Measurements from ENCODE around the gene SLC38A1.

Gene SLC38A1

DNA sequence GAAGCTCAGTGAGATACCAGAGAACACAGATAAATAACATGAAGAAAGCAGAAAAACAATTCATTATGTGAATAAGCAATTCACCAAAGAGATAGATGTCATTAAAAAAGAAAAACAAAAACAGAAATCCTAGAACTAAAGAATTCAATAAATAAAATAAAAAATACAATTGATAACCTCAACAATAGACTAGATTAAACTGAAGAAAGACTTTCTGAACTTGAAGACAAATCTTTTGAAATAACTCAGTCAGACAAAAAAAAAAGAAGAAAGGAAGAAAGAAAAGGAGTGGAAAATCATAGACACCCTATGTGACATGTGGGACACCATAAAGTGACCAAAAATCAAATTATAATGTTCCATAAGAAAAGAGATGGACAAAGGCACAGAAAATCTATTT, 14.0 kb upstream of the SLC38A1 start:
- Histone ChIP-seq H3K9ac (ENCODE audit: low read depth, low read length) (no peak overlapping the region), H3K4me1 (ENCODE audit: control insufficient read depth, insufficient read depth, low read length) (no peaks in the 10 kb centered on the region), H3K27ac (ENCODE audit: low read depth, low read length) (no peak overlapping the region), H3K9me3 (ENCODE audit: control insufficient read depth, insufficient read depth, low read length) (peaks cover 16% of the 10 kb centered on the region), H3K4me3 (ENCODE audit: low read depth, low read length) (no peak overlapping the region), H3K36me3 (ENCODE audit: control insufficient read depth, insufficient read depth, low read length) (no peaks in the 10 kb centered on the region), H3K27me3 (ENCODE audit: control insufficient read depth, insufficient read depth, low read length) (no peaks in the 10 kb centered on the region)

DNA sequence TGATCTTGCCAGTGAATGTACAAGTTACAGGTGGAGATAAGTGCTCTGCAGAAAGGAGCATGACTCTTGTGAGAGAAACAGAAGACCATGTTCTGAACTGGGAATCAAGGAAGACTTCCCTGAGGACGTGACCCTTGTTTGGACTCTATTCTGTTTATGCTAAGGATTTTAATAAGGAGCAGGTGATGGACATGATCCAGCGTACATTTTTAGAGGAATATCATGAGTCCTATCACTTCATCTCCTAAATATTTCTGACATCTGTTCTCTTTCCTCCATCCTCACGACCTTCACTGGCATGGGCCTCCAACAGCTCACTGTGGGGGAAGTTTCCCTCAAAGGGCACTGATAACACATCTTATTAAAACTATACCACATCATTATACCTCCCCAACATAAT, 7.9 kb upstream of the SLC38A1 start:
- Histone ChIP-seq H3K27me3 (ENCODE audit: control insufficient read depth, insufficient read depth, low read length) (no peaks in the 10 kb centered on the region), H3K4me3 (ENCODE audit: low read depth, low read length) (no peak overlapping the region), H3K4me1 (ENCODE audit: control insufficient read depth, insufficient read depth, low read length) (peaks cover 3% of the 10 kb centered on the region; the same call in 1 of the 2 replicates), H3K9ac (ENCODE audit: low read depth, low read length) (no peak overlapping the region), H3K27ac (ENCODE audit: low read depth, low read length) (no peak overlapping the region), H3K9me3 (ENCODE audit: control insufficient read depth, insufficient read depth, low read length) (no peaks in the 10 kb centered on the region), H3K36me3 (ENCODE audit: control insufficient read depth, insufficient read depth, low read length) (no peaks in the 10 kb centered on the region)

DNA sequence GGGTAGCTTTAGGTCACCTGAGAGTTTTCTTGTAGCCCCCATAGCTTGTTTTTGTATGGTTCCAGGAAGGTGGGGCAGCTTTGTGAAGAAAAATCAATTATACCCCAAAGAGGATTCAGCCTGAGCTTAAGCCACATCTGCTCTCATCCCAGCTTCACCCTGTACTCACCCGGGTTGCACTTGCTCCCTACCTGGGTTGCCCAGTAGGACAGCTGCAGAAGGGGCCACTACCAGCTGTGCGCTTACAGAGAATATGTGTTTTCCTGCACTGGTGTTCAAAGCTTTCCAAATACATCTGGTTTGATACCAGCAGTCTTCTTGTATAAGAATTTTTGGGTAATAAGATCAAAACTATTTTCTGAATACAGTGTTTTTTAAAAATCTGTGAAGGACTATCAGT, 3.0 kb upstream of the SLC38A1 start:
- peaks cover 24% of the 10 kb centered on the region for H3K4me1 ChIP-seq (ENCODE audit: control insufficient read depth, insufficient read depth, low read length)
- H3K27me3 ChIP-seq (ENCODE audit: control insufficient read depth, insufficient read depth, low read length) = no peaks in the 10 kb centered on the region
- no peak overlapping the region for H3K4me3 ChIP-seq (ENCODE audit: low read depth, low read length)
- no peaks in the 10 kb centered on the region; the same call in 1 of the 2 replicates for H3K36me3 ChIP-seq (ENCODE audit: control insufficient read depth, insufficient read depth, low read length)
- H3K9ac ChIP-seq (ENCODE audit: low read depth, low read length) = no peak overlapping the region
- H3K27ac ChIP-seq (ENCODE audit: low read depth, low read length) = no peak overlapping the region
- H3K9me3 ChIP-seq (ENCODE audit: control insufficient read depth, insufficient read depth, low read length) = no peaks in the 10 kb centered on the region

DNA sequence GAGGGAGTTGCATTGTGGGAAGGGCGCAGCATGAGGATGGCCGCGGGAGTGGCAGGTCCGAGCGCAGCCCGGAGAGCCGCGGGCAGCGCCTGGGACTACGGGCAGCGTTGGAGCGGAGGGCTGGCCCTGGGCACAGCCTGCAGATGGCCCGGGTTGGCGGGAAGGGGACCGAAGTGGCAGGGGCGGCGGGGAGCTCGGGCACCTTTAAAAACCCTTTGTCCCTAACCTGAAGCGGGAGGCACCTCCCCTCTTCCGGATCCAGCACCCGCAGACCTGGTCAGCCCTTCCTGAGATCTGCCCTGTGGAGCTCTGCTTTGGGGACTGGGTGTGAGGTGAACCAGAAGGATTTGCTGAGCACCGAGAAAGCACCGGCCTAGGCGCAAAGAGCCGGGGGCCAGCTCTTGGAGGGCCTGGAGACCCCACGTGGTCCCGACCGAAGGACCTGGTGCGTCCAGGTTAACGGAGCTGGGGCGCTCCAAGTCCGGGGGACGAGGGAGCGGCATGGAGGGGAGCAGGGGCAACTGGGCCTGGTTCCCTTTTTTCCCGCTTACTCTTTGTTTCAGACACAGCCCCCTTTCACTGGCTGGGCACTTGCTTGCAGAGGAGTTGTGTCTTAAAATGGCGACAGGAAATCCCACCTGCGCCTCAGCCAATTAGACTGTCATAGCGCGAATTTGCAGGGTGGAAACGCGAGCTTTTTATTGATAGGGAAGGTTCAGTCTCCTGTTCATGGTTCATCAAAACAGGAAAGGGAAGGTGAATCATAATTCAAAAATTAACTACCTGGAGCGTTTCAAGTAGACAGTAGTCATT, 792 bp upstream of the SLC38A1 start:
- peak overlapping the region; percentile 81 for H3K4me3 ChIP-seq (ENCODE audit: low read depth, low read length)
- H3K27me3 ChIP-seq (ENCODE audit: control insufficient read depth, insufficient read depth, low read length) = no peaks in the 10 kb centered on the region
- H3K4me1 ChIP-seq (ENCODE audit: control insufficient read depth, insufficient read depth, low read length) = peaks cover 43% of the 10 kb centered on the region
- no peaks in the 10 kb centered on the region for H3K9me3 ChIP-seq (ENCODE audit: control insufficient read depth, insufficient read depth, low read length)
- H3K36me3 ChIP-seq (ENCODE audit: control insufficient read depth, insufficient read depth, low read length) = peaks cover 8% of the 10 kb centered on the region; the same call in 1 of the 2 replicates
- H3K9ac ChIP-seq (ENCODE audit: low read depth, low read length) = peak overlapping the region; percentile 95
- H3K27ac ChIP-seq (ENCODE audit: low read depth, low read length) = peak overlapping the region; percentile 93

DNA sequence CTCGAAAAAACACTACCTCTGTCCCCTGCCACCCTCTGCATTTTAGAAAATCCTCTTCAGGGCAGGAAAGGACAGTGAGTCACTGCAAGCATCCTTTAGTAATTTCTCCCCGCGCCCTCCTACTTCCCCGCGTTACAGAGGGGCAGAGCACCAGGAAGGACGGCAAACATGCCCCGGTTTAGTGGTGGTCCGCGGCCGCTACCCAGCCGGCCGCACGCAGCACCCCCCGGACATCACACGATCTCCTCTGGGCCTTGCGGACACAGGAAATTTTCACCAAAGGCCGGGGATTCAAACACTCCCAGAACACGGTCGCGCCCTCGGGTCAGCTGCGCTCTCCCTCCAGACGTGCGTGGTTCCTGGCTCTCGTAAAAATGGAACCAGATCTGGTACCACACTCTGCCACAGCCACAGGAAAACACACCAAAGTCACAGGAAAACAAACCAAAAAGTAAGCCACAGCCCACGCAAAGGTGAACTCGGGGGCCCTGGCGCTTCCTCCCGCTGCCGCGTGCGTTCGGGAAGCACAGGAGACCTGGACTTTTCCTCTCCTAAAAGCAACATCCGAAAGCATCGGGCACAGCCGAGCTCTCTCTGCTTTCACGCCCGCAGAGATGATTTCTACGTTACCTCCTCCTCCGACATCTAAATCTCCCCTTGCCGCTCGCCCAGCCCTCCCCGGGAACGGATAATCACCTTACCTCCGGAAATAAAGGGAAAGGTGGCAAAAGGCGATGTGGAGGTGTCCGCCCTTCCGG, 839 bp downstream of the SLC38A1 start:
- H3K27ac ChIP-seq (ENCODE audit: low read depth, low read length) = peak overlapping the region; percentile 93

DNA sequence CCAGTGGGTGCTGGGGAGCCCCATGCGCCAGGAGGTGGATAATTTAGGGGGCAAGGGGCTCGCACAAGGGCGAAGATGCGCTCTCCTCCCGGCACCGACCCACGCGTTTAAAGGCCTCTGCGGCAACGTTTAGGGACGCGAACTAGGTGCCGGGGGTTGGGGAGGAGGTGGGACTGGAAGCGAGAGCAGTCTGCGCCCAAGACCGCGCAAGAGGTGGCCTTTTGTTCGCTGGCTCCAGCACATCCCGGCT, 1.3 kb downstream of the SLC38A1 start:
- Histone ChIP-seq H3K36me3 (ENCODE audit: control insufficient read depth, insufficient read depth, low read length) (peaks cover 8% of the 10 kb centered on the region; the same call in 1 of the 2 replicates), H3K9me3 (ENCODE audit: control insufficient read depth, insufficient read depth, low read length) (no peaks in the 10 kb centered on the region), H3K4me3 (ENCODE audit: low read depth, low read length) (peak overlapping the region; percentile 81), H3K9ac (ENCODE audit: low read depth, low read length) (peak overlapping the region; percentile 95), H3K27me3 (ENCODE audit: control insufficient read depth, insufficient read depth, low read length) (no peaks in the 10 kb centered on the region), H3K27ac (ENCODE audit: low read depth, low read length) (peak overlapping the region; percentile 93), H3K4me1 (ENCODE audit: control insufficient read depth, insufficient read depth, low read length) (peaks cover 63% of the 10 kb centered on the region)

More for the DNA sequence above, 839 bp downstream of the SLC38A1 start:
- Histone ChIP-seq H3K27me3 (ENCODE audit: control insufficient read depth, insufficient read depth, low read length) (no peaks in the 10 kb centered on the region), H3K4me3 (ENCODE audit: low read depth, low read length) (peak overlapping the region; percentile 81), H3K4me1 (ENCODE audit: control insufficient read depth, insufficient read depth, low read length) (peaks cover 58% of the 10 kb centered on the region), H3K36me3 (ENCODE audit: control insufficient read depth, insufficient read depth, low read length) (peaks cover 8% of the 10 kb centered on the region; the same call in 1 of the 2 replicates), H3K9ac (ENCODE audit: low read depth, low read length) (peak overlapping the region; percentile 95), H3K9me3 (ENCODE audit: control insufficient read depth, insufficient read depth, low read length) (no peaks in the 10 kb centered on the region)

DNA sequence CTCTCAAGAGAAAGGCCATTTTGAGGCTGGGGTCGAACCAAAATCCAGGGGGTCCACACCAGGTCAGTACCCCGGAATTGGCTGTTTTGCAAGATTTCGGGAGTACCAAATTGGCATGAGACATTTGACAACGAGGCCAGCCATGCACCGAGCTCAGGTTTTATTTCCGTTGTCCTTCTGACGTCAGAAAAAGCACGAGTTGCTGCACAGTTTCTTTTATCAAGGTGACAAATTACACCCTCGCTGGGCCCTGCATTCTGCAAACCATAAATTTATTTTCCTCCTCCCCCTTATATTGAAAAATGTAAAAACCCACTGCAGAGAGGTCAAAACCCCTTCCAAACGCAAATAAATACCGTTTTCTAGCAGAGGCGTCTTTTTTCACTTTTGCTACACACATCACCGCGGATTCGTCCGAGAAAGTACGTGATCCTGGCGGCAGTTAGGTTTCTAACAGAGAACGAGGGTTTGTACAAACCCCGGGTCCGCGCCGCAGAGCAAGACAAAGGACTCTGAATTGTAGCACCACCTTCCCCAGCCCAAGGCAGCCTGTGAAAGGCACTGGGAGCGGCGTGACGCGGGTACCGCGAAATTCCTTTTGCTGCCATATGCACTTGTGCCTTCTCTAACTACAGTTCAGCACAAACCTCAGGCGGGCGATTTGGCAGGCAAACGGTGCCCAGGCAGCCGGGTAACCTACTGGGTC, 1.8 kb downstream of the SLC38A1 start:
- Histone ChIP-seq H3K36me3 (ENCODE audit: control insufficient read depth, insufficient read depth, low read length) (peaks cover 8% of the 10 kb centered on the region; the same call in 1 of the 2 replicates), H3K4me1 (ENCODE audit: control insufficient read depth, insufficient read depth, low read length) (peaks cover 67% of the 10 kb centered on the region), H3K9me3 (ENCODE audit: control insufficient read depth, insufficient read depth, low read length) (no peaks in the 10 kb centered on the region), H3K9ac (ENCODE audit: low read depth, low read length) (peak overlapping the region; percentile 95), H3K4me3 (ENCODE audit: low read depth, low read length) (peak overlapping the region; percentile 81), H3K27me3 (ENCODE audit: control insufficient read depth, insufficient read depth, low read length) (no peaks in the 10 kb centered on the region), H3K27ac (ENCODE audit: low read depth, low read length) (peak overlapping the region; percentile 93)

DNA sequence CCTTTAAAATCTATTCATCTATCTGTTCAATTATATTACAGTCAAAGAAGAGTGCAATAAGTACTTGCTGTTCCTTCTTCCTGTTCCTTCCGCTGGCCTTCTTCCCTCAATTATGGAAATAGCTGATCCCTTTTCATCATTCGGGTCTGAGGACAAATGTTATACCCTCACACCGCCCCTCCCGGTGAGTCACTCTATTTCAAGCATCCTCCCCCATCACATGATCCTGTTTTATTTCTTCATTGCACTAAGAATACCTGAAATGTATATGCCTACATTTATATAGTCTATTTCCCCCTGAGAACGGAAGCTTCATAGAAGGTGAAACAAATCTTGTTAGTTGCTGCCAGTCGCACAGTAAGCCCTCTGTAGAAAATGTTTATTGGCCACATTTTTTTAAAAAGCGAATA, 2.5 kb downstream of the SLC38A1 start:
- no peaks in the 10 kb centered on the region for H3K9me3 ChIP-seq (ENCODE audit: control insufficient read depth, insufficient read depth, low read length)
- H3K27ac ChIP-seq (ENCODE audit: low read depth, low read length) = peak overlapping the region; percentile 93
- H3K4me1 ChIP-seq (ENCODE audit: control insufficient read depth, insufficient read depth, low read length) = peaks cover 67% of the 10 kb centered on the region
- H3K36me3 ChIP-seq (ENCODE audit: control insufficient read depth, insufficient read depth, low read length) = peaks cover 11% of the 10 kb centered on the region; the same call in 1 of the 2 replicates
- peak overlapping the region; percentile 81 for H3K4me3 ChIP-seq (ENCODE audit: low read depth, low read length)
- peak overlapping the region; percentile 95 for H3K9ac ChIP-seq (ENCODE audit: low read depth, low read length)
- no peaks in the 10 kb centered on the region for H3K27me3 ChIP-seq (ENCODE audit: control insufficient read depth, insufficient read depth, low read length)

DNA sequence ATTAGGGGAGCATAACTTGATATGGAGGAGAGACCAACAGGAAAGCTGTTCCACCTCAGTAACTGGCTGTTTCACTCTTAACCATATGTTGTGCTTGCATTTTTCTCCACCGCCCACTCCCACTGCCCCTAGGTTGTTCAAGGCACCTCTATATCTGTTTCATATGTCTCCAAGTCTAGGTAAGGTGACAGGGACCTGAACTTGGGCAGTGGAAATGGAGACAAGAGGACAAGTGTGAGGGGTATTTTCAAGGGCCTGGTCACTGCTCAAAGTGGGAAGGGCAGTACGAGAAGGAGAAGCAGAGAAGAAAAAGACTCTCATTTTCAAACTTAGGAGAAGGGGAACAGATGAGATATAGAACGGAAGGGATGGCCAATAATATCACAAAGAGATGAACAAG, 3.1 kb downstream of the SLC38A1 start:
- Histone ChIP-seq H3K27ac (ENCODE audit: low read depth, low read length) (no peak overlapping the region), H3K4me3 (ENCODE audit: low read depth, low read length) (peak overlapping the region; percentile 81), H3K9me3 (ENCODE audit: control insufficient read depth, insufficient read depth, low read length) (no peaks in the 10 kb centered on the region), H3K9ac (ENCODE audit: low read depth, low read length) (0 out of 2 replicates have a peak overlapping the region, but pooled peaks have one; percentile 21), H3K36me3 (ENCODE audit: control insufficient read depth, insufficient read depth, low read length) (peaks cover 11% of the 10 kb centered on the region; the same call in 1 of the 2 replicates), H3K4me1 (ENCODE audit: control insufficient read depth, insufficient read depth, low read length) (peaks cover 67% of the 10 kb centered on the region), H3K27me3 (ENCODE audit: control insufficient read depth, insufficient read depth, low read length) (no peaks in the 10 kb centered on the region)

DNA sequence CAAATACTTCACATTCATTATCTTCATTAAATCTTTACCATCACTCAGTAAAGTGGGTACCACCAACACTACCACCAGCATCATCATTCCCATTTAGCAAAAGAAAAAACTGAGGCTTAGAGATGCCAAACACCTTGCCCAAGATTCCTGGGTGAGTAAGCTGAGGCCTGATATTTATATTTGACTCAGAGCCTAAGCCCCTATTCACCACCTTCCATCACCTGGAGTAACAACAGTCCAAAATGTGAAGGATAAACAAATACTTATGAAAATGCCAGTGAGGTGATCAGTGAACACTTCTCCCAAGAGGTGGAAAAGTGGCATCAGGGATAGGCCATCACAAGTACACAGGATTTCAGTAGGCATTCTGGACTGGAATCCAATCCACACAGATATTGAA, 3.7 kb downstream of the SLC38A1 start:
- Histone ChIP-seq H3K36me3 (ENCODE audit: control insufficient read depth, insufficient read depth, low read length) (peaks cover 11% of the 10 kb centered on the region; the same call in 1 of the 2 replicates), H3K27me3 (ENCODE audit: control insufficient read depth, insufficient read depth, low read length) (no peaks in the 10 kb centered on the region), H3K9ac (ENCODE audit: low read depth, low read length) (no peak overlapping the region), H3K9me3 (ENCODE audit: control insufficient read depth, insufficient read depth, low read length) (no peaks in the 10 kb centered on the region), H3K4me3 (ENCODE audit: low read depth, low read length) (peak overlapping the region; percentile 81), H3K27ac (ENCODE audit: low read depth, low read length) (no peak overlapping the region), H3K4me1 (ENCODE audit: control insufficient read depth, insufficient read depth, low read length) (peaks cover 67% of the 10 kb centered on the region)
